LNCaP clone FGC (cell line): Measurements from ENCODE around the gene SMYD4.
"Not testable (repeated sequence)": the region's sequence is repeated elsewhere in the genome, so short reads cannot be mapped to it uniquely, and the experiment has no call there.

Experiments used
- DNase-seq: peaks from one replicate; pipeline ENCODE4 v3.0.0-alpha.2; 2011; ENCODE audit warnings: low read depth
- H3K4me3 ChIP-seq: 2 replicates; pipeline ENCODE4 v1.5.1; 2011; ENCODE audit warnings: mild to moderate bottlenecking, low read depth, low read length, control low read depth
- CTCF ChIP-seq: IDR thresholded peaks from 2 replicates; pipeline ENCODE4 v1.5.1; 2012; ENCODE audit warnings: mild to moderate bottlenecking; ENCODE audit not compliant: control insufficient read depth, insufficient read depth; ENCODE audit errors: extremely low read depth

SMYD4 gene

GRCh38 chr17:1808644-1809043 lies 21.1 kb downstream of the SMYD4 start:
- no peak for DNase-seq
- TF ChIP-seq CTCF, result no peak
- H3K4me3 ChIP-seq, result no peak overlapping the region

- H3K4me3 ChIP-seq, result no peak overlapping the region
- no peak for TF ChIP-seq CTCF
- DNase-seq, result no peak
Measured at GRCh38 chr17:1807890-1808289, 21.8 kb downstream of the SMYD4 start.

GRCh38 chr17:1803280-1803679 lies 26.4 kb downstream of the SMYD4 start:
- no peak for DNase-seq
- TF ChIP-seq CTCF, result no peak
- no peak overlapping the region for H3K4me3 ChIP-seq

DNA sequence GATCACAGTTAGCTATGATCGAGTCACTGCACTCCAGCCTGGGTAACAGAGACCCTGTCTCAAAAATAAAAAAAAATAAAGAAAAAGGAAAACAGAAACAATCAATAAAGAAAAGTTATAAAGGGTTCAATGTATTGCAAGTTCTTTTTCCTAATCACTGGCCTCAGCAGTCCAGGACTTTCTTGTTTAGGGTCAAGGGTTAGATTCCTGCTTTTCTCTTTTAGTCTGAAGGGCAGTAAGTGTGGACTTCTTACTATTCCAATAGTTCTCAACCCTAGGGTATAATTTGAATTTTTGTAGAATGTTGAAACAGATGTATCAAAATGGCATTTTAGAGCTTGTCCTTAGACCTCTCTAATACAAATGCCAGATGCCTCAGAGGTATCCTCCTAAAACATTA lies 27.3 kb downstream of the SMYD4 start:
- TF ChIP-seq CTCF, result no peak
- no peak overlapping the region for H3K4me3 ChIP-seq
- DNase-seq, result no peak

DNA sequence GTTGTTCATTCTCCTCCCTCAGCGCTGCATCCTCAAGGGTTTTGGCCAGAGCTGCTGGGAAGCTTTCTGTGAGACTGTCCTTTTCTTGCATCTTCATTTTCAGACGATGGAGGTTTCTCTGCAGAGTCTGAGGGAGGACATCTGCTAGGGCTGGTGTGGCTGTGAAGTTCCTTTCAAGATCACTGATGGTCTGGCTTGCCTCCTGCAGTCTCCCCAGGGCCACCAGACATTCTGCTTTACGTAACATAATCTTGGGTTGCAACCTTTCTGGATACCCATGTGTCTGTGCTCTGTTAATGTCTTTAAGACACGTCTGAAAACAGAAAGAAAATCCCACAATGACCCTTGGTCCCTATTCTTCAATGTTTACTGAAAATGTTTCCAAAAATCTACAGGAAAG lies 29.0 kb downstream of the SMYD4 start:
- no peak overlapping the region for H3K4me3 ChIP-seq
- no peak for TF ChIP-seq CTCF
- DNase-seq, result no peak

DNA sequence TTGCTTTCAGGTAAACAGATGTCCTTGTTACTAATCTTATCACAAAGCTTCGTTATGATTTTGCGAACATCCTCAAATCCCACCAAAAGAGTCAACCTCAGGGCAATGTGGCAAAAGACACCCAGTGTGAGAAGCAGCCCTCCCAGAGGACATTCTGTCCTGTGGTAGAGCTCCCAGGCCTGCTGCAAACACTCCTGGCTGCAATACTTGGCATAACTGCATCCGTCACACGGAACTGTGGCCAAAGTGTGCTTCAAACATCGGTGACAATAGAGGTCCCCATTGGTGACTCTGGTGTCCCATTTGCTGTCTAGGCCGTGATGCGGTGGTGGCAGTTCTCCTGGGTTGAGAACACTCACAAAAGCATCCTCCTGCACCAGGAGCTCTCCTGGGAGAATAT lies 29.5 kb downstream of the SMYD4 start:
- no peak overlapping the region for H3K4me3 ChIP-seq
- TF ChIP-seq CTCF, result no peak
- DNase-seq, result no peak

DNA sequence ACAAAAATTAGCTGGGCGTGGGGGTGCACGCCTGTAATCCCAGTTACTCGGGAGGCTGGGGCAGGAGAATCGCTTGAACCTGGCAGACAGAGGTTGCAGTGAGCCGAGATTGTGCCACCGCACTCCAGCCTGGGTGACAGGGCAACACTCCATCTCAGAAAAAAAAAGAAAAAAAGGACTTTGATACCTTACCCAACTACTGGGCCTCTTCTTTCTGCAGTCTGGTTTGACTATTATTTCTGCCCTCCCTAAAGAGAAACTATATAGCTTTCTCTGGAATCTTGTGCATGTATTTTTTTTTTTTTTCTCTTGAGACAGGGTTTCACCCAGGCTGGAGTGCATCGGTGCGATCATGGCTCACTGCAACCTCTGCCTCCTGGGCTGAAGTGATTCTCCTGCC lies 31.9 kb downstream of the SMYD4 start:
- not testable (repeated sequence) for H3K4me3 ChIP-seq, DNase-seq

DNA sequence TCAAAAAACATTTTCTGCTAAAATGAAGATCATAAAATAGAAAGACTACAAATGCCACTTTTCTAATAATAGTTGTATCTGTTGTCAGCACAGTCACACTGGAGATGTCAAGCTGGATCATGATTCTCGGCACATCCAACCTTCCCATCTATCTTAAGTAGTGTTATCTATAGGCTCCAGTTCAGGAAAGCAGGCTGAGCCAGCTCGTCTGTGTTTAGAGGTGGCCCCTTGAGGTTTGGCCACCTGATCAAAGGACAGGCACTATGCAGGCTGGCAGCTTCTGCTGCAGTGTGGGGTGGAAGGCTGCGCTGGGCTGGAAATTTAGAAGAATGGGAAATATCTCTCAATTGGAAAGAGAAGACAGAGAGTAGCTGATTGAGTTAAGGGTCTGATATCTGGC lies 32.4 kb downstream of the SMYD4 start:
- no peak for DNase-seq
- H3K4me3 ChIP-seq, result no peak overlapping the region
- TF ChIP-seq CTCF, result no peak
